Mucosa of descending colon (tissue), 3 donors: Measurements from ENCODE around the gene NR6A1. TPM values are rescaled to one million over a fixed set of nuclear protein-coding genes. Genes with fewer than 3 reads are reported as not detected.

Source experiments
- ATAC-seq: fragments of 200-7000 bp; cut with Tn5 transposase; one replicate; pipeline ENCODE4 v1.9.1; 2020; ENCODE audit warnings: mild to moderate bottlenecking, moderate library complexity
- DNase-seq, 3 donors: peaks; one replicate each; pipeline ENCODE4 v3.0.0-alpha.2; 2020
- H3K36me3 ChIP-seq: fragments of 200-600 bp; one replicate; pipeline ENCODE4 v1.8.0; 2021; ENCODE audit warnings: low read depth, mild to moderate bottlenecking
- H3K4me1 ChIP-seq: fragments of 200-600 bp; one replicate; pipeline ENCODE4 v1.8.0; 2021; ENCODE audit warnings: low read depth, mild to moderate bottlenecking
- H3K4me3 ChIP-seq: fragments of 200-600 bp; one replicate; pipeline ENCODE4 v1.8.0; 2021; ENCODE audit warnings: mild to moderate bottlenecking
- H3K9me3 ChIP-seq: fragments of 200-600 bp; one replicate; pipeline ENCODE4 v1.8.0; 2021; ENCODE audit warnings: mild to moderate bottlenecking
- CTCF ChIP-seq: fragments of 200-600 bp; IDR thresholded peaks from one replicate; pipeline ENCODE4 v1.8.0; 2022; ENCODE audit warnings: antibody characterized with exemption, mild to moderate bottlenecking
- intact Hi-C, 2 donors: fragments of 100-400 bp; cut with DNase I in 1 of 2; cut with micrococcal nuclease in 1 of 2; formaldehyde crosslinking; loops; one replicate each; pipeline versions ENCODE4 v1.11.0 to v1.11.1; 2022; cut with DNase I, micrococcal nuclease
- total RNA-seq, 3 donors: library from RNA; stranded (reverse); fragmentation: NEBNext Ultra II Directional in 2 of 3; extraction: Animal tissue kit (Norgen Biotek cat#: 25700) in 2 of 3; gene quantifications; one replicate each; pipeline versions ENCODE4 v1.2.1 to v1.2.4, GENCODE V29; 2021 to 2023
- donor health status: DM: no; HTN: no; CAD: no; lungs with moderate emphysema.
- donor health status: DM: no; HTN: no; CAD: no.
- donor health status: DM: no; HTN: yes; CAD: no.

The NR6A1 gene
- total RNA-seq, 3 donors from 2014 or later = 5.6 to 8.4 (median 7.0) TPM

- intact Hi-C loops = no loop called here
Observed at GRCh38 chr9:124530246-124530645, 240.9 kb downstream of the NR6A1 start.

GRCh38 chr9:124527781-124528180, 243.3 kb downstream of the NR6A1 start:
- Histone ChIP-seq H3K36me3 (no peaks in the 10 kb centered on the region), H3K4me3 (no peak overlapping the region), H3K4me1 (no peaks in the 10 kb centered on the region), H3K9me3 (no peaks in the 10 kb centered on the region)
- ATAC-seq (peak; percentile 46), DNase-seq (no peak)
- intact Hi-C loops = no loop called here
- TF ChIP-seq CTCF = no peak

More at GRCh38 chr9:124530246-124530645, 240.9 kb downstream of the NR6A1 start:
- Histone ChIP-seq H3K4me3 (no peak overlapping the region), H3K9me3 (no peaks in the 10 kb centered on the region), H3K36me3 (no peaks in the 10 kb centered on the region), H3K4me1 (no peaks in the 10 kb centered on the region)
- ATAC-seq = no peak
- DNase-seq = no peak
- TF ChIP-seq CTCF = no peak

- H3K36me3 ChIP-seq = no peaks in the 10 kb centered on the region
- DNase-seq = no peak
- H3K4me1 ChIP-seq = no peaks in the 10 kb centered on the region
- intact Hi-C loops = no loop called here
- no peak for ATAC-seq
- no peaks in the 10 kb centered on the region for H3K9me3 ChIP-seq
- no peak overlapping the region for H3K4me3 ChIP-seq
- TF ChIP-seq CTCF = no peak
Observed at GRCh38 chr9:124526174-124526573, 244.9 kb downstream of the NR6A1 start.

GRCh38 chr9:124522121-124523098, 248.7 kb downstream of the NR6A1 start:
- no peaks in the 10 kb centered on the region for H3K4me1 ChIP-seq
- ATAC-seq = no peak
- H3K4me3 ChIP-seq = no peak overlapping the region
- H3K36me3 ChIP-seq = no peaks in the 10 kb centered on the region
- intact Hi-C loops = no loop called here
- no peak for TF ChIP-seq CTCF
- no peak for DNase-seq
- H3K9me3 ChIP-seq = no peaks in the 10 kb centered on the region

GRCh38 chr9:124521142-124521541, 250.0 kb downstream of the NR6A1 start:
- Histone ChIP-seq H3K9me3 (no peaks in the 10 kb centered on the region), H3K4me1 (no peaks in the 10 kb centered on the region), H3K4me3 (no peak overlapping the region), H3K36me3 (no peaks in the 10 kb centered on the region)
- no peak for DNase-seq
- ATAC-seq = peak; percentile 10
- TF ChIP-seq CTCF = no peak
- intact Hi-C loops = no loop called here
